Non-pigmented ciliary epithelial cell (primary cell): ENCODE results near the gene TNKS2.
"Not testable (repeated sequence)": the region's sequence is repeated elsewhere in the genome, so short reads cannot be mapped to it uniquely, and the experiment has no call there.

Source experiments
- DNase-seq: peaks from one replicate; pipeline ENCODE4 v3.0.0-alpha.2; 2010; ENCODE audit warnings: low read depth

TNKS2 gene

DNA sequence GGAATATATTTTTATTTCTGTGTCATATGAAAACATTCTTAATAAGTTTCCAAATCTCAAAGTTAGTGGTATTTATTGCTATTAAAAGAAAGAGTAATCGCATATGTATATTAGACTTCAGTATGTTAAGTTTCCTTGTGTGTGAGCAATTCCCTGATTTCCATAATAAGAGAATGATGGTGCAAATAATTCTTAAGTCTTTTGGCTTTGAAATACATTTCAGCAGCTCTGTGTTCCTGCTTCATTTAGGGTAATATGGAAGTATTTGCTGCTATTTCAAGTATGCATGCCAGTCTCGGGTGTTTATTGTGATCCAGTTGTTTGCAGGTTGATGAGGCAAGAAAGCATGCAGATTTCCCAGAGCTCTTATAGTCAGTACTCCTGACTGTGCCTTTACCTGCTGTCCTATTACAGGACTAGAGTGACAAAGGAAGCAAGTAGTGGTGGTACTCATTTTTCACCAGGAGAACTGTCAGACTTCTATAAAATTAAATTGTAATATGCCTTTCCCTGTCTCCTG is 67.4 kb downstream of the TNKS2 start:
- DNase-seq = no peak

DNA sequence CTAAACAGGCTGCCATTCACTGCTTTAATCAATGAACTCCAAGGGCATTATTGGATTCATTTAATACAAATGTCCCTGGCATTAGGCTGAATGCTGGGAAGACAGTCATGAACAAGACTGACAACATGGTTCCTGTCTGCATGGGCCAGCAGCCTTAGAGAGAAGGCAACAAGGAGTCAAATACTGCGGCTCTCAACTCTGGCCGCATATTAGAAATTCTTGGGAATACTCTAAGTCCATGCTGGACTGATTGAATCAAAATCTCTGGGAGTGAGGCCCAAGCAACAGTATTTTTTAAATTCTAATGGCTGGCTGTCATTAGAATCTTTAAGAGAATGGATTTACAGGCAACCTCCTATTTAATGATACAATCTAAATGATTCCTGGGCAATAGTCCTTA is 76.9 kb downstream of the TNKS2 start:
- no peak for DNase-seq

DNA sequence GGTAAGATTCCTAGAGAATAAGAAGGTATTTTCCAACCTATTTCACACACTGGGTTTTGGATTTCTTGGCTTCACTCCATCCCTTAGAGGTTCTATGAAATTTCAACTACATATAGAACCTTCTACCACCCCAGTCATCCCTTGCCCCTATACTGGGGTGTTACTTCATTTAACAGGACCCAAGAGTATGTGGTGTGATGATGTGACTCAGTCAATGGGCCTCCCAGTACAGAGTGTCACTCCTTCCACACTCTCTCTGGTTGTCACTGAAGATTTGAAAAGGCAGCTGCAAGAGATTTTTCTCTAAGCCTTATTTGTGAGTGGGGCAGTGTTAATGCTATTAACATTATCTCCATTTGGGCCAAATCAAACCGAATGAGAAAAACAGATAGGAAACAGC is 77.6 kb downstream of the TNKS2 start:
- DNase-seq = no peak

DNA sequence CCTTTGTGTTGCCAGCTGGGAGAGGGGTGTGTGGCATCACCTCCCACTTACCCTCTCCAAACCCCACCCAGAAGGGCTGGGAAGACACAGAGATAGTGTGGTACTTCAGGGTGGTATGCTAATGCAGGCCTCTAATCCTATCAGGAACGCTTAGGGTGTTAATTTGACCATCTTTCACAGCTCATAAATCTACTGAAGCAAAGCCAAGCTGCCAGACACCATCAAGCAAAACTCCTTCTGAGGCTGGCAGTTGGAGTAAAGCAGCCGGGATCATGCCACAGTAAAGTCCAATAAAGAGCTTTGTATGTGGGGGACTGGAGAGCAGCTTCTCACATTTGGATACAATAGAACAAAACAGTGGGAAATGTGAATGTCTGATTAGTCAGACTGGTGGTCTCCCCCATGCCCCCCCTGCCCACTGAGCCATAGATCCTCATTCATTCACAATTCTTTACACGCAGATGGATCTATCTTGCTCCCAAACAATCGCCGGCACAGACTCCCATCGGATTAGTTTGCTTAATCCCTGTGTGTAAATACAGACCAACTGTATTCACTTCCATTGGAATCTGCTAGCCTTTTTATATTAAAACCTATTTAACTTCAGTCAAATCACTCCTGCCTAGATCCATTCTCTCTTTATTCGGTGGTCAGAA is 81.4 kb downstream of the TNKS2 start:
- no peak for DNase-seq

DNA sequence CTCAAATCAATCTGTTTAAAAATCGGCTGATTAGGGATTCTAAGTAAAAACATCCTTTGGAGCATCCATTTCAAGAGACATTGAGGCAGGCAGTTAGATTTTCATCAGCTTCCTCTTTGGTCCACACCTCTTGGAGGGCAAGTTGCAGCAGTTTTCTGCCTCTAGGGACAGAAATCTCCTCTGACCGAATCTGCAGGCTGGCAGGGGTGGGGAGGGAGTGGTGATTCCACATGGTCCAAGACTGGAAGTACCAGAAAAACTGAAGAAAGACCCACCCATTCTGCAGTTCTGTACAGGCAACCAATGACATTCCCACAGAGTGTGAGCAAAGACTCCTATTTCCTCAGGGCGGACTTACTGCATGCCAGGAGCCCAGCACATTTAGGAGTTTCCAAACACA is 82.1 kb downstream of the TNKS2 start:
- no peak for DNase-seq

DNA sequence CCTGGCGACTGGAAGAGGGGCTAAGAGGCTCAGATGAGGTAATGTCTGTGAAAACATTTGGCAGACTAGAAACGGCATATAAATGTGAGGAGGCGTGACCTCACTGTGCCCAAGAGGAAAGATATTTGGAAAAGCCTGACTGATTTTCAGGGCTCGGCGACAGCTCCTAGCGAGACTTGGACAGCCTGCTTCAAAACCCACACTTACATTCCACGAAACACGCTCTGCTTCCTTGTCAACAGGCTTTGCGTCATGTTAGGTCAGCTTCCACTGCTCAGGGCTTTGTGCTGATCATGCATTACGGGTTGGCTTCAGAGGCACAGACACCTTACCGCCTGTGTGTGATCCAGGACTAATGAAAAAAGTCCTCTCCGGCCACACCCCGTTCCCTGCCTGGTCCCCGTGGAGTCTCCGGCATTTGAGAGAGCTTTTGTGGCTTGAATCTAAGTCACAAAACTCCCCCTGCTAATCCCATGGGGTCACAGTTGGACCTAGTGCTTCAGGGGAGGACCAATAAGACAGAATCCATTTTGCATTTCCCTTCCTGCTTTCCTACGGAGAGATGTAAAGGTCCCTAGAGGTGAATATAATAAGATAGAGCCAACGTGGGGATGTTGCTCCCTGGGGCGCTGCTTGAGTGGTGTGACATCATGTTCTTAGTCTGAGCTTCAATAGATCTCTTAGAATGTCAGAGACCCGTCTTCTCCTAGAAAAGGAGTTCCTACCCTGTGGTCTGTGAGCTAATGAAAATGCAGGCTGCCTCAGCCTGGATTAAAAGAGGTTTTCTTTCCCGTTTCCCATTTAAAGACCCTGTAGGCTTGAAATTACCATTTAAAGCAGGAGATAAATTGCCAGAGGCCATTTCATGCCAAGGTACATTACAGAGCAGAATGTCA is 85.6 kb downstream of the TNKS2 start:
- peak; percentile 43 for DNase-seq

DNA sequence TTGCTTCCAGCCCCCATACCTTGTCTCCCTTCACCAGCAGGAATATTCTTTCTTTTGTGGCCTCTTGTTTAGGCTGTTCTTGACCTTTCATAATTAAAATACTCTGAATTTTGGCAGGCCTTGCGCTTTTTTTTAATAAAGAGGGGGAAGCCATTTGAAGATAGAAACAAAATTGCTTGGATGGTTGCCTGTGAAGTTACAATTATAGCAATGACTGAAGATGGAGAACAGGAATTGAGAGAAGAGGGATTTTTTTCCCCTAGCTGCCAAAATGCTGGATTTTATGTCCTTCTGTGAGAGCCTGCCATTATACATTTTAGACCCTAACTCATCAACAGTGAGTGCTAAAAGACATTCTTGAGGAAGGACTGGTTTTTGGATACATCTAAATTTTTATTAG is 86.3 kb downstream of the TNKS2 start:
- DNase-seq = no peak

DNA sequence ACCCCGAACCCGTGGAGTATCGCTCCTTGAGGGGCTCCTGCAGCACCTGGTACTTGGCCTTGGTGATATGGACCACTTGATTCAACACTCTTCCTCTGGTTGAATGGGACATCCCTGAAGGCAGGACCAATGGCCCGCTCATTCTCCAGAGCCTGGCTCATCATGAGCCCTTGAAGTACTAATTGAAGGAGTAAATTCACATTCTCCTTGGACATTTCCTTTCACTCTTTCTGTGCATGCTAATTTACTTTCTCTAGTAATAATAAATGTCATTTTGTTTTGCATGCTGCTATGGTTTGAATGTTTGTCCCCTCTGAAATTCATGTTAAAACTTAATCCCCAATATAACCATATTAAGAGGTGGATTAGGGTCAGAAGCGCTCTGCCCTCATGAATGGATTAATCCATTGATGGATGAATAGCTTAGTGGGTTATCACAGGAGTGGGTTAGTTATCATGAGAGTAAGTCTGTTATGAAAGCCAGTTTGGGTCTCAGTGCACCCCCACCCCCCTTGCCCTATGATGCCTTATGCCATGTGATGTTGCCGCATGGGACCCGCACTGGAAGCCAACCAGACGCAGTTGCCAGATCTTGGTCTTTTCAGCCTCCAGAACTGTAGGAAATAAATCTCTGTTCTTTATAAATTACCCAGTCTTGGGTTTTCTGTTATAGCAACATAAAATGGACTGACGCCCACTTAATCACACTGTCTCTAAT is 87.3 kb downstream of the TNKS2 start:
- DNase-seq = no peak

DNA sequence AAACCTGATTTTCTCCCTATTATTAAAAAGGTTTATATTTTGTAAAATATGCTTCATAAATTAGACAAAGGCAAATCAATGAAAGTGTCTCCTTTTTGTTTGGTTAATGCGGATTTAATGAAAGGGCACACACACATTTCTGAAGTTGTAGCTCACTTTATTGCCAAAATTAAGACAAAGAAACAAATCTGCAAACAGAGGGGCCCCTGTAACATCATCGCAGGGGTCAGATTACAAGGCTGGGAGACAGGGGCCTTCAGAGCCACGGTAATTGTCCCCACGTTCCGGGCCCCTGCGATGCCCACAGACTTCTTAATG is 88.7 kb downstream of the TNKS2 start:
- DNase-seq = no peak

DNA sequence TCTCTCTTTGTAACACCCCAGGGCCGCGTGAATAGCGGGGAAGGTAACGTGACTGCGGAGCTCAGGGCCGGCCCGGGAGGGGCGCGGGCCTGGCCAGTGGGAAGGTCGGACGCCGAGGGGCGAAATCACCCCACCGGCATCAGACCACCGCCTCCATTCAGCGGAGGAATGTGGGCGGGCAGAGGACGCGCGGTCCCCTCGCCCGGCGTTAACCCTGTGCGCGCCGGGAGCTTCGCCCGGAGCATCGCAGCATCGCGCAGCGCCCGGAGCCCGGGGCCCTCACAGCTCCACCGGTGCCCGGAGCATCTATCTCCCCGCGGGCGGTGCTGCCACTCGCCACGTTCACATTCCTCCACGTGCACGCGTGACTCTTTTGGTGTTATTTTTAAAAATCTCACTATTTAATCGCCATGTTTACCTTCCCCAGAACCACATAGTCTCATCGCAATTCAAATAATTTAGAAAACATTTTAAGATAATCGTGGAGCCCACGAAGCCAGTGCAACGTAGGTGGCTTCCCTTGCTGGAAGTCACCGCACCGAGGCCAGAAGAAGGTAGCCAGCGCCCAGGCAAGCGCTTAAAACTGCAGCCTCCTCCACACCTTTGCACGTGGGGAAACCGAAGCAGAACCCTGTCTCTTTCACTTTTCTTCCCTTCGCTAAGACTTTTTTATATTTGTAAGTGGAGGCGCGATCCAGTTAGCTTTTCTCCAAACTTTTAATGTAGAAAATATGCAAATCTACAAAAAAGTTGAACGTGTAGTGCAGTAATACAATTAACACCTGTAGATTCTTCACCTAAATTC is 89.2 kb downstream of the TNKS2 start:
- no peak for DNase-seq

DNA sequence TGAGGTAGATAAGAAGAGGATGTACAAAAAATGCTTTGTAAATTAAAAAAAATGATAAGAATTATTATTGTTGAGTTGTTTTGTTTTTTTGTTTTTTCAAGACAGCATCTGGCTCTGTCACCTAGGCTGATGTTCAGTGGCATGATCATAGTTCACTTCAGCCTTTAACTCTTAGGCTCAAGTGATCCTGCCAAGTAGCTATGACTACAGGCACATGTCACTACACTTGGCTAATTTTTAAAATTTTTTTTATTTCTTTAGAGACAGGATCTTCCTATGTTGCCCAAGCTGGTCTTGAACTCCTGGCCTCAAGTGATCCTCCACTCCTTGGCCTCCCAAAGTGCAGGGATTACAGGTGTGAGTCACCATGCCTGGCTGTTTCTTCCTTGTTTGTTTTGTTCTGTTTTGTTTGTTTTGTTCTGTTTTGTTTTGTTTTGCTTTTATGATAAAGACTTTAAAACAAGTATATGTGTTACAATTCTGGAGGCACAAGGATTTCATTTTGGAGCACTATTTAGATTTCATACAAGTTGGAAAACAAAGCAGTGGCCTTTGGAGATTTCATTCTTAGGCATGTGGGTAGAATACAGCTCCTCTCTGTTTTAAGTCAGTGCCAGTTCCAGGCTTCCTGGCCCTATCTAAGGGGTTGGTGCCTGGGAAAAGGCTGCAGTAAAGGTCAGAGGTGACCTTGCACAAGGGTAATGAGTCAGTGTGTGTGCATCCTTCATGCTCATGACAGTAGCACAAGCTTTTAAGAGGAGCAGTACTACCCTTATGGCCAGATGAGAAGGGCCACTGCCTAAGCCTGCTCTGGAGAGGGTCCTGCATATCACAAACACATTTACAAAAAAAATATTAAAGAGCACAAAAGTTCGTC is 93.1 kb downstream of the TNKS2 start:
- no peak for DNase-seq

DNA sequence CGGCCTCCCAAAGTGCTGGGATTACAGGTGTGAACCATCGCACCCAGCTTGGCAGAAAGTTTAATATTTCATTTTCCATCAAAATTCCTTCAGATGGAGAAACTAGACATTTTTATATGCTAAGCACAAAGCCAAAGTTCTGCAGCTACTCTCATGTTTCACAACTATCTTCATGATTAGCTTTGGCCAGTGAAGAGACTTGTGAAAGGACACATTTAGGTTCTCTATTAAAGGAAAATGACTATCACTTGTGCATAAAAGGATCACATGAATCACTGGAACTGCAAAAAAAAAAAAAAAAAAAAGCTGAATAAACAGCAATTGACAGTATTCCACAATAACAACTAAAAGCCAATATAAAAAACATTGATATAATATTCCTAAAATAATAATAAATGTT is 94.8 kb downstream of the TNKS2 start:
- DNase-seq = no peak

DNA sequence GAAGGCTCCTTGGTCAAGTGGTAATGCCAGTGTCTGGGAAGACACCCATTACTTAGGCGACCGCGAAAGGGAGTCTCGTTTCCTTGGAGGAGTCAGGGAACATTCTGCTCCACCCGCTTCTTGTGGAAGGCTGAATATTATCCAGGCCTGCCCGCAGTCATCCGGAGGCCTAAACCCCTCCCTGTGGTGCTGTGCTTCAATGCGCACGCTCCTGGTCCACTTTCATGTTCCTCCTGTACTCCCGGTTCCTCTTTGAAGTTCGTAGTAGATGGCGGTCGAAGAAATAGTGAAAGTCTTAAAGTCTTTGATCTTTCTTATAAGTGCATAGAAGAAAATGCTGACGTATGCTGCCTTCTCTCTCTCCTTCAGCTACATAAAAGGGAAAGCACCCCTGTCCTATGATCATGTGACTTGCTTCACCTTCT is 96.0 kb downstream of the TNKS2 start:
- DNase-seq = not testable (repeated sequence)

DNA sequence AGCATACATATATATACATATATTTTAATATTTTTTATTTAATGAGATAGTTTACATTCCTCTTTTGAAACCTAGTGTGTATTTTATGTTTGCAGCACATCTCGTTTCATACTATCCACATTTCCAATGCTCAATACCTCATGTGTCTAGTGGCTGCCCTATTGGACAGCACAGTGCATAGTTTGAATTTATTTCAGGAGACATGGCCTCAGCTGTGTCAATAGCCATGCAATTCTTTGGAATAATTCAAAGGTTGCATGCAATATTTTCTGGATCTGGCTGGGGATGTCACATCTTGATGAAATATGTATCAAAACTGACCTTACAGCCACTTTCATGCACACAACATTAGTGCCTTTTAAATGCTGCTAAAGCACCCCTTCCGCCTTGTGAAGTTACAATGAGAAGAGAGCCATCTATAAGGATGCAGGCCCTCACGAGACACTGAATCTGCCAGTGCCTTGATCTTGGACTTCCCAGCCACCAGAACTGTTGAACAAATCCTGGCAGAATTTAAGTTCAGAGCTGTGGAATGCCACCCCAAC is 98.1 kb downstream of the TNKS2 start:
- no peak for DNase-seq

DNA sequence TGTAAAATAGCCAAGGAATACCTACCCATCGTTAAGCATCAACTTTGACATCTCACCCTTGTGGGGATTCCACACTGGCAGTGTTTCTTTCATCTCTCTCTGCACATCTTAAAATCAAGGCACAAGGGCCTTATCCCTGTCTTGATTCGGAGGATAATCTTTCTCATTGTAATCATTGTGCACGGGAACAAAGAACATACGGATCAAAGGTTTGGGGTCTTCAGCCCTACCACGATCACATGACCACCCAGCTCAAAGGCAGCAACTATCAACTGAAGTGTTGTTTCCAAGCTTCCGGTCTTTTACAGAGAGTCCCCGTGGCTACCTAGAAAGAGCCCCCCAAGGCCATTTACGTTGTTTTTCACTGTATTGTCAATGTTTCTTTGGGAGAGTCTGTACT is 99.2 kb downstream of the TNKS2 start:
- no peak for DNase-seq

DNA sequence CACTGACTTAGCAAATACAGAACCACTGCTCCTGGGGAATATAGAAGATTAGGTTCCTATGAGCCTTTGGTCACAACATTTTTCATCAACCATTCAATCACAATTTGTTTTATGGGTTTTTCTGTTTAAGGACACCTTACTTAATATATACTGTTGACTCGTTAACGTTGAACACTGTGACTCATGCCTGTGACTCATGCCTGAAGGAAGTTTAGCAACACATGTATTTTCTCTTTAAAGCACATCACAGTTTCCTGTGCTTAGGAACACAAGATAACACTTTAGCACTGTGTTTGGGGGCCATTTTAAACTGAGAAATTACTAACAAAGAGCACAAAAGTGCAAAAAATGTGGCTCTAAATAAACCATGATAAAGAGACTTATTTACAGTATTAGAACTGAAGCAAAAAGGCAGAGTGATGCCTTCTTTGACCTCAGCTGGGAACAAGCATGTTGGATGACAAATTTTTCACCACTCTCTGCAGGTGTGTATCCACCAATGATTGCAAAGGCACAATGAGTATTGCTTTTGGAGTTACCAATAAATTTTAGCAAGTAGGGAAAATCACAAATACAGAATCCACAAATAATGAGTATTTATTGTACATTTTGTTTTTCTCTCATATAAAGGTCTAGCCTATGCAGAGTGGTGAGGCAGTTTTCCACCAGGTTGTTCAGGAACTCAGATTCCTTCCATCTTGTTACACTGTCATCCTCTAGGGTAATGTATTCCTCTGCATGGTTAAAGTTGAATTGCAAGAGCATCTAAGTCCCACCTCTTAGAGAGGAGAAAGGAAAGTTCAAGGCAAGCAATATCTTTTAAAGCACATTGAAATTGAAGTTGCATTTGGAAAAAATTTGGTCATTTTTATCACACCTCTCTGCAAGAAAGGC is 103.8 kb downstream of the TNKS2 start:
- peak; percentile 86 for DNase-seq

DNA sequence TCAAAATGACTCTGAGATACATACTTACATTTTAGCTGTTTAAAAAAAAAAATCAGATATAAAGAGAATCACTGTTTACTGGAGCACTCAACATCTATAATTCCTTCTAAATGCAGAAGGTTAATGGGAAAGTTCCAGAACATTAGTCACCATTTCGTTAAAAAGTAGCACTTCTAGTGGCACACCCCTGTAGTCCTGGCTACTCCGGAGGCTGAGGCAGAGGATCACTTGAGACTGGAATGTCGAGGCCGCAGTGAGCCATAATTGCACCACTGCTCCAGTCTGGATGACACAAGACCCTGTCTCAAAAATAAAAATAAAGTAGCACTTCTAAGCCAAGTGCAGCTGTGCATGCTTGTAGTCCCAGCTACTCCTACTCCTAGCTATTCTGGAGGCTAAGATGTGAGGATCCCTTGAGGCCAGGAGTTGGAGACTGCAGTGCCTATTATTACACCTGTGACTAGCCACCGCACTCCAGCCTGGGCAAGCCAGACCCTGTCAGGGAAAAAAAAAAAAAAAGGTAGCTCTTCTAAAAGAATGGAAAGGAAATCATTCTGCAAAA is 108.9 kb downstream of the TNKS2 start:
- DNase-seq = no peak

DNA sequence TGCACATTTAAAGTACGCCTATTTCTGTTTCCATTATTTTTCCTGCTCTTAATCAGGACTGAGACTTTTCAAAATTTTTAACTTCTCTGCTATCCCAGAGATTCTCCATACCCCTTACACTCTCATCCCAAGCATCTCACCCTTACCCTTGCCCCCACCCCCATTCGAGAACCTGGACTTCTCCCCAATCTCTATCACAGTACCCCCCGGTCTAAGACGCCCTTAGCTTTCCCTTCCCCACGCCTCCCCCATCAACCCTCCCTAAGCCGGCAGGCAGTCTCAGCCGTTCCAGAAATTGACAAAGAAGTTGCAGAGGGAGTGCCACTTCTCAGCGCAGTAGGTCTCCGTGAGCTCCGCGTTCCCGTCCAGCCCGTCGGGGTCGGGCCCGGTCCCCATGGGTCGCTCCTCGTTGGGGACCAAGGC is 109.7 kb downstream of the TNKS2 start:
- DNase-seq = no peak
